Thoracic aorta (tissue), 2 donors: ENCODE data around the gene CDKAL1. TPM values are rescaled to one million over a fixed set of nuclear protein-coding genes. Genes with fewer than 3 reads are reported as not detected.
"Not testable (repeated sequence)": the region's sequence is repeated elsewhere in the genome, so short reads cannot be mapped to it uniquely, and the experiment has no call there.

Source experiments
- ATAC-seq: fragments of 150-250 bp; one replicate; pipeline ENCODE4 v1.8.0; 2017; ENCODE audit warnings: low read depth; ENCODE audit not compliant: insufficient number of reproducible peaks, low FRiP score
- DNase-seq: peaks from one replicate; pipeline ENCODE4 v3.0.0-alpha.2; 2020; ENCODE audit warnings: low spot score
- H3K27ac ChIP-seq, 2 donors: fragments of 200-600 bp; sonication (generic); 1 replicate in 1 of 2; 2 replicates in 1 of 2; pipeline ENCODE4 v1.5.1; 2016; ENCODE audit warnings: mild to moderate bottlenecking in 2 of 2, moderate library complexity in 2 of 2
- H3K27me3 ChIP-seq: fragments of 200-600 bp; sonication (generic); replicated peaks from 2 replicates; pipeline ENCODE4 v1.6.0; 2016; ENCODE audit warnings: mild to moderate bottlenecking; ENCODE audit not compliant: insufficient read depth
- H3K36me3 ChIP-seq: fragments of 200-600 bp; sonication (generic); one replicate; pipeline ENCODE4 v1.5.1; 2016
- H3K4me1 ChIP-seq, 2 donors: fragments of 200-600 bp; sonication (generic); 1 replicate in 1 of 2; 2 replicates in 1 of 2; pipeline versions ENCODE4 v1.5.1 to v1.6.0; 2016; ENCODE audit warnings: low read depth in 2 of 2, mild to moderate bottlenecking in 1 of 2; ENCODE audit not compliant: control insufficient read depth in 1 of 2
- H3K4me3 ChIP-seq: fragments of 200-600 bp; sonication (generic); 2 replicates; pipeline ENCODE4 v1.5.1; 2016; ENCODE audit warnings: mild to moderate bottlenecking
- H3K9me3 ChIP-seq: fragments of 200-600 bp; sonication (generic); 2 replicates; pipeline ENCODE4 v1.5.1; 2016
- CTCF ChIP-seq: fragments of 200-600 bp; sonication (generic); IDR thresholded peaks from one replicate; pipeline ENCODE4 v1.5.1; 2019; ENCODE audit warnings: antibody characterized with exemption
- total RNA-seq, 2 donors: library from RNA; depleted of rRNA; stranded (reverse); fragments of >200 nt; gene quantifications; one replicate each; pipeline versions ENCODE4 v1.1.0 to v1.2.3, GENCODE V29; 2016

CDKAL1 gene
- total RNA-seq, 2 donors from 2014 or later = 8.5 to 14.6 TPM

GRCh38 chr6:21084656-21085055 lies 550.4 kb downstream of the CDKAL1 start:
- no peak for DNase-seq
- H3K4me3 ChIP-seq = no peak overlapping the region
- no peaks in the 10 kb centered on the region for H3K36me3 ChIP-seq
- H3K27ac ChIP-seq = no peak overlapping the region
- no peaks in the 10 kb centered on the region for H3K9me3 ChIP-seq
- H3K4me1 ChIP-seq = no peaks in the 10 kb centered on the region
- ATAC-seq = no peak
- no peaks in the 10 kb centered on the region for H3K27me3 ChIP-seq
- TF ChIP-seq CTCF = no peak

GRCh38 chr6:21085211-21085610 lies 551.0 kb downstream of the CDKAL1 start:
- no peak for DNase-seq
- H3K27me3 ChIP-seq = no peaks in the 10 kb centered on the region
- no peaks in the 10 kb centered on the region for H3K36me3 ChIP-seq
- no peak for ATAC-seq
- no peak overlapping the region for H3K4me3 ChIP-seq
- H3K27ac ChIP-seq = no peak overlapping the region
- no peak for TF ChIP-seq CTCF
- no peaks in the 10 kb centered on the region for H3K4me1 ChIP-seq
- H3K9me3 ChIP-seq = no peaks in the 10 kb centered on the region

GRCh38 chr6:21085643-21086042 lies 551.4 kb downstream of the CDKAL1 start:
- H3K27ac ChIP-seq = no peak overlapping the region
- no peaks in the 10 kb centered on the region for H3K4me1 ChIP-seq
- no peak for ATAC-seq
- no peak for TF ChIP-seq CTCF
- no peaks in the 10 kb centered on the region for H3K27me3 ChIP-seq
- H3K4me3 ChIP-seq = no peak overlapping the region
- DNase-seq = no peak
- no peaks in the 10 kb centered on the region for H3K9me3 ChIP-seq
- H3K36me3 ChIP-seq = no peaks in the 10 kb centered on the region

GRCh38 chr6:21087188-21087587 lies 552.9 kb downstream of the CDKAL1 start:
- Histone ChIP-seq H3K36me3 (no peaks in the 10 kb centered on the region), H3K27ac (no peak overlapping the region), H3K4me3 (no peak overlapping the region), H3K9me3 (no peaks in the 10 kb centered on the region), H3K27me3 (no peaks in the 10 kb centered on the region), H3K4me1 (no peaks in the 10 kb centered on the region)
- DNase-seq (no peak), ATAC-seq (no peak)
- TF ChIP-seq CTCF = no peak

GRCh38 chr6:21091411-21091810 lies 557.2 kb downstream of the CDKAL1 start:
- no peak for DNase-seq
- H3K4me1 ChIP-seq = no peaks in the 10 kb centered on the region
- no peak for ATAC-seq
- no peaks in the 10 kb centered on the region for H3K9me3 ChIP-seq
- no peak for TF ChIP-seq CTCF
- H3K27me3 ChIP-seq = no peaks in the 10 kb centered on the region
- H3K4me3 ChIP-seq = no peak overlapping the region
- H3K36me3 ChIP-seq = no peaks in the 10 kb centered on the region
- no peak overlapping the region for H3K27ac ChIP-seq

- H3K36me3 ChIP-seq, ATAC-seq: not testable (repeated sequence)
Observed at GRCh38 chr6:21092231-21092772, 558.0 kb downstream of the CDKAL1 start.

More at GRCh38 chr6:21092231-21092772, 558.0 kb downstream of the CDKAL1 start:
- not testable (repeated sequence) for H3K4me1 ChIP-seq, H3K27me3 ChIP-seq, H3K27ac ChIP-seq, H3K4me3 ChIP-seq, DNase-seq, H3K9me3 ChIP-seq
